GM13976 (cell line): ENCODE measurements around the gene MYRFL.

Source experiments
- DNase-seq: peaks from one replicate; pipeline ENCODE4 v3.0.0; 2012; ENCODE audit warnings: low spot score
- CTCF ChIP-seq: IDR thresholded peaks from 2 replicates; pipeline ENCODE4 v1.5.1; 2012; ENCODE audit warnings: borderline replicate concordance, mild to moderate bottlenecking; ENCODE audit not compliant: insufficient read depth; ENCODE audit errors: extremely low read depth, missing control alignments, control extremely low read depth
- in situ Hi-C: fragments of 300-500 bp; cut with MboI; formaldehyde crosslinking; loops from one replicate; pipeline ENCODE4 v1.12.0; 2022; ENCODE audit warnings: low sequenced_read_pairs, mixed read lengths, inconsistent platforms; ENCODE audit not compliant: unreplicated experiment

Gene MYRFL

GRCh38 chr12:69833696-69834095, 8.7 kb downstream of the MYRFL start:
- in situ Hi-C loops = no loop called here
- no peak for TF ChIP-seq CTCF
- DNase-seq = no peak

GRCh38 chr12:69834147-69834546, 9.1 kb downstream of the MYRFL start:
- in situ Hi-C loops = no loop called here
- TF ChIP-seq CTCF = no peak
- DNase-seq = no peak

DNA sequence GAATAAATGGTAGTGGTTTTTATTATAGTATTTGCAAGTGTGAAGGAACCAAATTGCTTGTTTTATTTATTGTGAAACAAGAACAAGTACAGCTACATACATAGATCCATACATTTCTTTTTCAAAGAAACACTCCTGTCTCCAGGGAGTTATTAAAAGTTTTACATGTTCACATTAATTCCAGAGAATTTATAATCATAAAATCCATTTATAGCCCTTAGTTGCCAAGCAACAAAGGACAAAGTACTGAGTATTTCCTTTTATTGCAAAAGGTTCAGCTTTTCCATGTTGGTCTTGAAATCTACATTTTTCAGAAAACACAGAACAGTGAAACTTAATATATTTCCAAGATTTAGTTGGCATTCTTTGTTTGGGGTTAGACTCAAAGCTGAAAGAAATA, 9.5 kb downstream of the MYRFL start:
- no peak for DNase-seq
- in situ Hi-C loops = no loop called here
- TF ChIP-seq CTCF = no peak

DNA sequence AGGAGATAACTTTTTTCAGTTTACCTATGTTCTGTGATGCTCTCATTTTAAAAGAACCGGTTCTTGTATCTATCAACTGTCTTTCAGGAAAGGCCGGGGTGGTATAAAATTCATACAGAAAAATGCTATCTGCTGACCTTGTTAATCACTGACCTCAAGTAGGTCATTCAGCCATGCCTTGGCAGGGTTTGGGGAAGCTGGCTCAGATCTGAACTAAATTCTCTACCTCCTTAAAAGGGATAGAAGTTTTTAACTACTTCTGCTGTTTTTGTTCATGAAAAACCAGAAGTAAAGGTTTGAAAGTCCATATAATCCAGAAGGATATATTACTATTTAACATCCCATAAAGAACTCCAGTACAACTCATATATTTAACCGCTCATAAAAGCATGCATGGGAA, 10.1 kb downstream of the MYRFL start:
- no peak for DNase-seq

GRCh38 chr12:69836015-69836414, 11.0 kb downstream of the MYRFL start:
- in situ Hi-C loops = no loop called here
- no peak for DNase-seq
- no peak for TF ChIP-seq CTCF

More for the DNA sequence above, 10.1 kb downstream of the MYRFL start:
- in situ Hi-C loops = no loop called here
- TF ChIP-seq CTCF = no peak

DNA sequence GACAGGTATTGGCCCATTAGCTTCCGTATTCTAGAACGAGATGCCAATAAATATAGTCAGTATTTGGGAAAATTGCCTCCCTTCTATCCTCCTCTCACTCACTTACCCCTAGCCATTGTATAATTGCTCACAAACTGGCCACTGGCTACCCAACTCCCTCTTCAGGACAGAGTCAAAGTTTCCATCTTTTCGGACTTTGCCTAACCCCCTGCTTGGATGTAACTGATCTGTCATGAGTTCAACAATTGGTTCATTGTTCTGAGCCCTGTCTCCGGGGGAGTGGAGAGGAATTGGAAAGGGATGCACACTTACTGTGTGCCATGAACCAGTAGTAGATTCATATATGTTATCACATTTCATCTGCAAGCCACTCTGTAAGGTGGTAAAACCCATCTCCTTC, 12.2 kb downstream of the MYRFL start:
- TF ChIP-seq CTCF = no peak
- no peak for DNase-seq
- in situ Hi-C loops = no loop called here
